ENCODE data around the gene PLEKHH1.

- TF ChIP-seq CTCF (IDR thresholded peaks at IDR 0.05; ENCODE audit: poor library complexity) (no peak), EZH2phosphoT487 (IDR thresholded peaks at IDR 0.05; ENCODE audit: low read depth, severe bottlenecking, unreplicated experiment) (no peak)
Measured at GRCh38 chr14:67602995-67603545, 70.0 kb downstream of the PLEKHH1 start.
